AG09309 (cell line): ENCODE results near the gene TNPO2.
A peak's percentile ranks its signal among the peaks of the same experiment; 100 is the strongest.
"Not testable (repeated sequence)": the region's sequence is repeated elsewhere in the genome, so short reads cannot be mapped to it uniquely, and the experiment has no call there.

ENCODE experiments used
- DNase-seq: peaks from one replicate; pipeline ENCODE4 v3.0.0-alpha.2; 2010; ENCODE audit warnings: low read depth
- H3K4me3 ChIP-seq: 2 replicates; pipeline ENCODE4 v1.5.1; 2011; ENCODE audit warnings: mild to moderate bottlenecking, low read depth, low read length, moderate library complexity; ENCODE audit not compliant: control insufficient read depth
- CTCF ChIP-seq: IDR thresholded peaks from 2 replicates; pipeline ENCODE4 v1.5.1; 2011; ENCODE audit warnings: mild to moderate bottlenecking, low read depth, low read length, inconsistent platforms; ENCODE audit not compliant: insufficient read depth, control insufficient read depth; ENCODE audit errors: missing control alignments

TNPO2 gene

GRCh38 chr19:12727745-12728433 lies 4.2 kb upstream of the TNPO2 start:
- TF ChIP-seq CTCF, result no peak
- no peak overlapping the region for H3K4me3 ChIP-seq

GRCh38 chr19:12726988-12727316 lies 3.2 kb upstream of the TNPO2 start:
- H3K4me3 ChIP-seq, result no peak overlapping the region
- no peak for TF ChIP-seq CTCF
- DNase-seq, result no peak

More at GRCh38 chr19:12727745-12728433, 4.2 kb upstream of the TNPO2 start:
- no peak for DNase-seq

GRCh38 chr19:12725612-12726011 lies 1.9 kb upstream of the TNPO2 start:
- not testable (repeated sequence) for H3K4me3 ChIP-seq, DNase-seq

GRCh38 chr19:12723381-12723640 lies 421 bp downstream of the TNPO2 start:
- no peak for TF ChIP-seq CTCF
- peak overlapping the region; percentile 77 for H3K4me3 ChIP-seq
- no peak for DNase-seq

- DNase-seq, result peak; percentile 98
- H3K4me3 ChIP-seq, result peak overlapping the region; percentile 77
- no peak for TF ChIP-seq CTCF
These were observed 959 bp downstream of the TNPO2 start for GRCh38 chr19:12722566-12723380.

- DNase-seq, result no peak
- no peak for TF ChIP-seq CTCF
- H3K4me3 ChIP-seq, result peak overlapping the region; percentile 77
These were observed 1.8 kb downstream of the TNPO2 start for GRCh38 chr19:12721656-12722565.
